GM23248 (cell line): ENCODE measurements around the gene DACH1.

Experiments used
- EZH2 ChIP-seq: fragments of 200-600 bp; sonication (generic); IDR thresholded peaks from 2 replicates; pipeline ENCODE4 v1.6.1; 2018; ENCODE audit warnings: antibody characterized with exemption, mild to moderate bottlenecking; ENCODE audit not compliant: insufficient read depth, poor library complexity, severe bottlenecking
- EZH2phosphoT487 ChIP-seq: fragments of 200-600 bp; sonication (generic); IDR thresholded peaks from 2 replicates; pipeline ENCODE4 v1.6.1; 2018; ENCODE audit warnings: antibody characterized with exemption, moderate library complexity, mild to moderate bottlenecking, low read depth; ENCODE audit not compliant: insufficient read depth

- TF ChIP-seq EZH2phosphoT487: no peak
- no peak for TF ChIP-seq EZH2
These were observed 241.3 kb downstream of the DACH1 start for GRCh38 chr13:71625694-71626093.
